ENCODE results near the gene SLC12A7.
A peak's percentile ranks its signal among the peaks of the same experiment; 100 is the strongest.
"Not testable (repeated sequence)": the region's sequence is repeated elsewhere in the genome, so short reads cannot be mapped to it uniquely, and the experiment has no call there.

The SLC12A7 gene

DNA sequence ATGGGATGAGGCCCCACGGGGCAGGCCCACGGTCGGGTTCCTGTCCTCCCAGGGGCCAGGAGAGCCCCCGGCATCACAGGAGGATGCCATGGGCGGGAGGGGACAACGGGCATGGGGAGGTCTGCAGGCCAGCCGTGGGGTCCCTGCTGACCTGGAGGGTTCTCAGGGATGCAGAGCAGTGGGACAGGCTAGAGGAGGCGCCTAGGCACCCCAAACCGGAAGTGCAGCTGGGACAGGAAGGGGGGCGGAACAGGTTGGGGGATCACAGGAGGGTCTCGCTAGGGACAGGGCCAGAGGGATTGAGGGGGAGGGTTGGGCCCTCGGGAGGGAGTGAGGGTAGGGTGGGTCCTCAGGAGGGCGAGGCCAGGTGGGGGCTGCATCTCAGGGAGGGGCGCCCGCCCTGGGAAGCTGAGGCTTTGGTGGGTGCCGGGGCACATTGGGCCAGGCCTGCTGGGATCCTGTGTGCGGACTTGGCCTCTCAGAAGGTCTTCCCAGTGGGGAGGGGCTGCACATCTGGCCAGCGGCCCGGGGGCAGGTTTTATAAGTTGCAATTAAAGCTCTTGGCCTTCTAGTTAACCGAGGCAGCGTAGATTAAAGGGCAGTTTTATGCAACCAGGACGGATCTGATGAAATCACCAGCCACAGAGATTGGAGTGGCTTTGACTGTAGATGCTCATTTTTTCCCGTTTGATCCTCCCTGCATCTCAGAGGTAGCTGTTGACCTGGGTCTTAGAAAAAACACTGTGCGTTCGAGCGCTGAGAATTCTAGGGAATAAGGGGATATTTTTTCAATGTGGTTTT is 83.2 kb downstream of the SLC12A7 start (continued):
- TF ChIP-seq ZNF510 (tag by site-specific recombination; IDR thresholded peaks at IDR 0.05; ENCODE audit: insufficient replicate concordance) (no peak), FEZF1 (tag by site-specific recombination; IDR thresholded peaks at IDR 0.05) (peak; percentile 53; the same call in 1 of the 2 replicates), ZNF221 (tag by site-specific recombination; IDR thresholded peaks at IDR 0.05; ENCODE audit: borderline replicate concordance) (no peak), SCRT2 (tag by site-specific recombination; IDR thresholded peaks at IDR 0.05) (no peak), KLF1 (tag by site-specific recombination; IDR thresholded peaks at IDR 0.05) (peak; percentile 47), KLF9 (tag by site-specific recombination; IDR thresholded peaks at IDR 0.05; ENCODE audit: low read depth) (no peak), PRDM1 (tag by site-specific recombination; IDR thresholded peaks at IDR 0.05) (no peak), HOXA7 (CRISPR knock-in tag; IDR thresholded peaks at IDR 0.05; ENCODE audit: borderline replicate concordance) (no peak), ZNF175 (tag by site-specific recombination; IDR thresholded peaks at IDR 0.05) (no peak), ZFP69B (tag by site-specific recombination; IDR thresholded peaks at IDR 0.05) (no peak), YY1 (tag by site-specific recombination; IDR thresholded peaks at IDR 0.05) (no peak), ZNF677 (tag by site-specific recombination; IDR thresholded peaks at IDR 0.05) (no peak), ZNF24 (tag by site-specific recombination; IDR thresholded peaks at IDR 0.05) (no peak), ZBTB21 (tag by site-specific recombination; IDR thresholded peaks at IDR 0.05) (no peak), ATF2 (tag by site-specific recombination; IDR thresholded peaks at IDR 0.05; ENCODE audit: low read depth) (no peak)

GRCh38 chr5:1027631-1028441 is 84.0 kb downstream of the SLC12A7 start:
- Histone ChIP-seq H3K4me1 (ENCODE audit: control insufficient read depth, insufficient read depth, low read length) (no peaks in the 10 kb centered on the region), H3K27ac (ENCODE audit: extremely low read depth, low read depth, low read length) (no peak overlapping the region), H3K4me3 (ENCODE audit: low read depth, low read length) (no peak overlapping the region), H3K36me3 (ENCODE audit: control insufficient read depth in 2 of 2, insufficient read depth in 1 of 2, low read length in 2 of 2) (no peaks in the 10 kb centered on the region), H3K9me3 (ENCODE audit: control insufficient read depth, insufficient read depth, low read depth, low read length) (no peaks in the 10 kb centered on the region)
- CTCF ChIA-PET: interaction anchor here (0.6 to 1.8 kb wide), 3 partner anchors 18 to 872 kb away, joined by 3 to 6 read pairs (median 4); no protein-coding TSS in a partner anchor
- POLR2A ChIA-PET: no interaction called here
- TF ChIP-seq ZNF626 (tag by site-specific recombination; IDR thresholded peaks at IDR 0.05) (no peak), SCRT2 (tag by site-specific recombination; IDR thresholded peaks at IDR 0.05) (peak; percentile 31; the same call in 1 of the 2 replicates)

DNA sequence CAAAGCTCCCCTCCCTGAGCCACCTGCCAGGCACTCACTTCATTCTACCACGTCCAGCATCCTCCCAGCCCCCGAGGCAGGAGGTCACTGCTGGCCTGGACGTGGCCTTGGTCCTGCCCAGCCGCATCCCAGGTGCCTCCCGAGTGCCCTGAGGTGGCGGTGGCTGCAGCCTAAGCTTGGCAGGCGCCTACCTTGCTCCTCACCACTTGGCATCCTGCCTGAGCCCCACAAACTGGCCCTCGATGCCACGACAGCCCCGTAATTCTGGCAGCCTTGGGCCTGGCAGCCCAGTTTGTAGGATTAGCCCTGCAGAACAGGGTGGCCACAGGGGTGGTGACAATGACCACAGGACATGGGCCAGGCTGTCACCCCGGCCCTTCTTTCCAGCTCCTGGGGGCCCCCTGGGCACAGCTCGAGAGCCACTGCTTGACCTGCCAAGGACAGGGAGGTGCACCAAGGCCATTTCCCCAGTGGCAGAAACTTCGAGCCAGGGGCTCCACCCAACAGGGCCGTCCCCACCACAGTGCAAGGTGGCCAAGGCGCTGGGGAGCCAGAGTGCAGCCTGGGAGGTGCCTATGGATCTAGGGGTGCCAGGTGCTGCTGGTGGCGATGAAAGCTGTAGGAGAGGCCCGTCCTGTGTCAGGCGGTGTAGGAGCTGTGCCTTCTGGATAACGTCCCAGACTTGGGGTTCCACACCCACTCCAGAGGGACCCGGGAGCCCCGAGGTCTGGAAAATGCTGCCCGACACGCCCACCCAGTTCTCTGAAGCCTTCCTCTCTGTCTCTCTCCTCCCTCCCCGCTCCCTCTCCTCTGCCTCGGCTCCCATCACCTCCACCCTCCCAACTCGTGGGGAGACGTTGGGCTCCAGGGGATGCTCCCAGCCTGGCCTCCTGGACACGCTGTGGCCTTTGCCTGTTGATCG is 84.9 kb downstream of the SLC12A7 start:
- ChIA-PET CTCF (interaction anchor here (0.6 to 1.8 kb wide), 3 partner anchors 16 to 873 kb away, joined by 3 to 6 read pairs (median 3); no protein-coding TSS in a partner anchor), POLR2A (no interaction called here)
- Histone ChIP-seq H3K27ac (ENCODE audit: extremely low read depth, low read depth, low read length) (no peak overlapping the region), H3K4me1 (ENCODE audit: control insufficient read depth, insufficient read depth, low read length) (no peaks in the 10 kb centered on the region), H3K36me3 (ENCODE audit: control insufficient read depth in 2 of 2, insufficient read depth in 1 of 2, low read length in 2 of 2) (no peaks in the 10 kb centered on the region), H3K4me3 (ENCODE audit: low read depth, low read length) (no peak overlapping the region), H3K9me3 (ENCODE audit: control insufficient read depth, insufficient read depth, low read depth, low read length) (no peaks in the 10 kb centered on the region)
- TF ChIP-seq ZBTB8A (tag by site-specific recombination; IDR thresholded peaks at IDR 0.05): peak; percentile 27; the same call in 1 of the 2 replicates
- TF ChIP-seq GLIS2 (tag by site-specific recombination; IDR thresholded peaks at IDR 0.05): peak; percentile 26; the same call in 1 of the 2 replicates
- no peak for TF ChIP-seq ZNF585B (tag by site-specific recombination; IDR thresholded peaks at IDR 0.05)
- TF ChIP-seq TRIM28 (IDR thresholded peaks at IDR 0.05; ENCODE audit: borderline replicate concordance, low read length): no peak
- TF ChIP-seq KLF9 (tag by site-specific recombination; IDR thresholded peaks at IDR 0.05; ENCODE audit: low read depth): no peak
- TF ChIP-seq, protein P1, sequence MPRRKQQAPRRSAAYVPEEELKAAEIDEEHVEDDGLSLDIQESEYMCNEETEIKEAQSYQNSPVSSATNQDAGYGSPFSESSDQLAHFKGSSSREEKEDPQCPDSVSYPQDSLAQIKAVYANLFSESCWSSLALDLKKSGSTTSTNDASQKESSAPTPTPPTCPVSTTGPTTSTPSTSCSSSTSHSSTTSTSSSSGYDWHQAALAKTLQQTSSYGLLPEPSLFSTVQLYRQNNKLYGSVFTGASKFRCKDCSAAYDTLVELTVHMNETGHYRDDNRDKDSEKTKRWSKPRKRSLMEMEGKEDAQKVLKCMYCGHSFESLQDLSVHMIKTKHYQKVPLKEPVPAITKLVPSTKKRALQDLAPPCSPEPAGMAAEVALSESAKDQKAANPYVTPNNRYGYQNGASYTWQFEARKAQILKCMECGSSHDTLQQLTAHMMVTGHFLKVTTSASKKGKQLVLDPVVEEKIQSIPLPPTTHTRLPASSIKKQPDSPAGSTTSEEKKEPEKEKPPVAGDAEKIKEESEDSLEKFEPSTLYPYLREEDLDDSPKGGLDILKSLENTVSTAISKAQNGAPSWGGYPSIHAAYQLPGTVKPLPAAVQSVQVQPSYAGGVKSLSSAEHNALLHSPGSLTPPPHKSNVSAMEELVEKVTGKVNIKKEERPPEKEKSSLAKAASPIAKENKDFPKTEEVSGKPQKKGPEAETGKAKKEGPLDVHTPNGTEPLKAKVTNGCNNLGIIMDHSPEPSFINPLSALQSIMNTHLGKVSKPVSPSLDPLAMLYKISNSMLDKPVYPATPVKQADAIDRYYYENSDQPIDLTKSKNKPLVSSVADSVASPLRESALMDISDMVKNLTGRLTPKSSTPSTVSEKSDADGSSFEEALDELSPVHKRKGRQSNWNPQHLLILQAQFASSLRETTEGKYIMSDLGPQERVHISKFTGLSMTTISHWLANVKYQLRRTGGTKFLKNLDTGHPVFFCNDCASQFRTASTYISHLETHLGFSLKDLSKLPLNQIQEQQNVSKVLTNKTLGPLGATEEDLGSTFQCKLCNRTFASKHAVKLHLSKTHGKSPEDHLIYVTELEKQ (tag by site-specific recombination; IDR thresholded peaks at IDR 0.05; ENCODE audit: borderline replicate concordance): no peak

GRCh38 chr5:1021969-1022336 is 89.9 kb downstream of the SLC12A7 start:
- H3K4me3 ChIP-seq (ENCODE audit: low read depth, low read length); POLR2A ChIA-PET; H3K27ac ChIP-seq (ENCODE audit: extremely low read depth, low read depth, low read length); H3K36me3 ChIP-seq (ENCODE audit: control insufficient read depth in 2 of 2, insufficient read depth in 1 of 2, low read length in 2 of 2); H3K4me1 ChIP-seq (ENCODE audit: control insufficient read depth, insufficient read depth, low read length); H3K9me3 ChIP-seq (ENCODE audit: control insufficient read depth, insufficient read depth, low read depth, low read length): not testable (repeated sequence)
- CTCF ChIA-PET: interaction anchor here (4.6 kb wide), 1 partner anchor 13 kb away, joined by 51 read pairs; the partner anchor contains the start of gene NKD2
